HG02610 (cell line): ENCODE data around the gene MAML3.
A peak's percentile ranks its signal among the peaks of the same experiment; 100 is the strongest.

ENCODE experiments used
- ATAC-seq: cut with Tn5 transposase; IDR thresholded peaks from one replicate; pipeline ENCODE4 v1.9.1; 2021; ENCODE audit warnings: mild to moderate bottlenecking, moderate library complexity; ENCODE audit not compliant: unreplicated experiment

The MAML3 gene

DNA sequence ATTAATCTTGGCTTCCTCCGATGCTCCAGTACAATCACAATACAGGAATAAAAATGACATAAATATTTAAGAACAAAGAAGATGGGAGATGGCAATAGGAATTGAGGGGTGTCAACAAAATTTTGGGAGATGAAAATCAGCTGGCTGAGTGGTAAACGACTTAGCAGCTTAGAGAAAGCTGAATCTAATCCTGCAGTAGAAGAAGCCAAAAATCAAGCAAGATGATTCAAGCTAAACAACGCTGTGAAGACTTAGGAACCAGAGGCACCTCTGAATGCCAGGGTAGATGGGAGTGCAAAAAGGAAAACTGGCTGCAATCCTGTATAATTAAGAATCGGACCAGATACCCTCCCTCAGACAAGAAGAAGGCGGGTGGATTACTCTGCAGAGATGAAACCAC lies 273.1 kb downstream of the MAML3 start:
- no peak for ATAC-seq

DNA sequence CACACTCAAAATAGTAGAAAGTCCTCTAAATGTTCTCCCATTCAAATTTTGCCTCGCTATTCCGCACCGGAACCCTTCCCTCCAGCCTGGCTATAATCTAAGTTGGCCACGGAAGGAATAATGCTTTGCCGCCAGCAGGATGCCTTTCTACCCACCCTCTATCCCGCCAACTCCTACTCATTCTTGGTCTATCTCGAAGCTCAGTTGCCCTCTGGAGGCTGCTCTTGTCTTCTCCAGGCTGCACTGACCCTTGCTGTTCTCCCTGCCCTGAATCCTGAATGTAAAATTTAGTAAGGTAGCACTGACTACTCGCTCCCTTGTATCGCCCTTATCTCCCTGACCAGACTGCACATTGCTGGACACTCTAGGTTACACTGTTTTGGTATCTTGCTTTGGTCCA lies 275.9 kb downstream of the MAML3 start:
- ATAC-seq = no peak

DNA sequence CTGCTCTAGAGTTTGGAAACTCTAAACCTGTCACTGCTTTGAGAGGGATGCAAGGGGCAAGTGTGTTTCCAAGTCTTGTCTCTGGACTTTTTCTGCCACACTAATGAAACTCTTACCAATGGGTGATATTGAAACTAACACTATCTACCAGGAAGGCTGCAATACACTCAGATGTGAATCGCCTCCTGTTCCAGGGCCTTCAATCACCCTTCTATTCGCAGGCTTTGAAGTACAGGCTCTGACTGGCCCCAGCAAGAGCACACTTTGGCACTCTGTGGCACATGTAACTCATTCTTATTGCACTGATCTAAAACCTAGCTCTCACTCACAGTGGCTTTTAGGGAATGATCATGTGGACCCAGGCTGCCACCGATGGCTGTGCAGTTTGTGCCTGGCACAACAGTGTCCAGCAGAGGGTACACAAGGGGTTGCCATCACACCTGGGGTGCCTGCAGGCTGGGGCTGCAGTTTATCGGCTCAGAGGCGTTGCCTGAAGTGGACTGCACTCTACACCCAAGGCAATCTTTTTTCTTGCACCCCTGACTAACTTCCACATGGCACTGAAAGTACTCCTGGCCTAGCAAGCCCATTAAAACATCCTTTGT lies 277.5 kb downstream of the MAML3 start:
- ATAC-seq = no peak

DNA sequence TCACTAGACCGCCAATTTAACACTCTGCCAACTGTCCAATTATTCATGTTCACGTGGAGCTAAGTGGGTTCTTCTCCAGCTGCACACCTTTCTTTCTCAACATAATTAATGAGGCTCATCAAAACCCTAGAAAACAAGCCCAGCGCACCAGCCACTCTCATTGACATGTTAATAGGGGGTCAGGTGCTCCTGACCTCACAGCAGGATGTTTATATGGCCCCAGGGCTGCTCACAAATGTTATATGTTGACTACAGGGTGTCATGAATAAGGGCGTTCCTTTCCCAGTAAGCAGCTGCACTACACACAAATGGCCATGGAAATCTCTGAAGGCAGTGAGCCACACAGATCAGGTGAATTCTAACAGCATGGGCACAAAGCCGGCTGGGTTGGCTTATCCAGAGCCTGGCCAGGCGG lies 278.6 kb downstream of the MAML3 start:
- ATAC-seq = no peak

DNA sequence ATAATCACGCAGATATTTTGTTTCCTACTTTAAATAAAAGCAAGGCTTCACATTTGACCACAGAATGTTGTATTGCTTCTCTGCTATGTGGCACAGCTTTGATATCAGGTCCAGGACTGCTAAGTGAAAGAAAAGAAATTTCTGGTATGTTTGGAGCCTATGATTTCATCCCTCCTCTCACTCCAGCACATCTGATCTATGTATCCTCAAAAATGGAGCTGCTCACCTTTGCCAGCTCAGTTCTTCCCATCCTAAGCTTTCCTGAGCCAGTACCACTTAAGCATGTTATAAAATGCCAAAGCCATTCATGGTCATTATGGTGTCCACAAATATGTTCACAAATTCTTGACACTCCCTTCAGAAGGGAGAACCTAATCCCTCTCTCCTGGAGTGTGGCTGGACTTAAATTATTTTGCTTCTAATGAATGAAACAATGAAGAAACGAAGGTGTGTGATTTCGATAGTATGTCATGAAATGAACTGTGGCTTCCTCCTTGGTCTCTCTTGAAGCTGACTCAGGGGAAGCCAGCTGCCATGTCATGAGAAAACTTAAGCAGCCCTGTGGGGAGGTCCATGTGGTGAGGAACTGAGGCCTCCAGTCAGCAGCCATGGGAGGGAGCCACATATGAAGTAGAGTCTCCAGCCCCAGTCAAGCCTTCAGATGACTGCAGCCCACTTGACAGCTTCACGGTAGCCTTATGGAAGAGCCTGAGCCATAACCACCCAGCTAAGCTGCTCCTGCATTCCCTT lies 280.7 kb downstream of the MAML3 start:
- ATAC-seq = no peak

DNA sequence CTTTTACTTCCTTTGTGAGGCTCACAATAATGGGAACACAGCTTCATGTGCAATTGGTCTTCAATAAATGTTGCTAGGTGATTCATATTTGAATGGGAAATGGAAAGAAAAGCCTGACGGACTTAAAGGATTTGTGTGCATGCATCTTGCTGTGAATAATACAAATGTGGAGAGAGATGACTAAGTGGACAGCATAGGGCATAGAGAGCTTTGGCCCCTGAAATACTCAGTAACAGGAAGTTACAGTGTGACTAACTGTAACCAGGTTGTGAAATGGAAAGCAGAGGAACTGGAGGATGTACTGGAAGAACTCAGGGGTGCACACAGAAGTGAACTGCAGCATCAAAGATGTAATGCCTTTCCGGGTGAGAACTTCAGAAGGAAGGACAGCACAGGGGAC lies 281.7 kb downstream of the MAML3 start:
- no peak for ATAC-seq

DNA sequence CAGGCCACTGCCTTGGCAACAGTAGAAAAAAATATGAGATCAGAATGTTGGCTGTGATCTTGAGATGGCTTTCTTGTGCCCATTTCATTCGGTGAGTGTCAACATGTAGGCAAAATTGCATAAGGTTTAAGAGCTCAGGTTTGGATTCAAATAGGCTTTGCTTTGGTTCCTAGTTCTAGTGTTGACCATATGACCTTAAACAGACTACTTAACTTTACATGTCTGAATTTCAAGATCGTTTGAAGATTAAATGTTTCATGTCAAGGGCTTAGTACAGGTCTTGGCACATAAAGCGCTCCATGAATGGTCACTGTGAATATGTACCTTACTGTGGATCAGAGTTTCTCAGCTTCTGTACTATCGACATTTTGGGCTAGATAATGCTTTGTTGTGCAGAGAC lies 284.2 kb downstream of the MAML3 start:
- ATAC-seq = no peak

DNA sequence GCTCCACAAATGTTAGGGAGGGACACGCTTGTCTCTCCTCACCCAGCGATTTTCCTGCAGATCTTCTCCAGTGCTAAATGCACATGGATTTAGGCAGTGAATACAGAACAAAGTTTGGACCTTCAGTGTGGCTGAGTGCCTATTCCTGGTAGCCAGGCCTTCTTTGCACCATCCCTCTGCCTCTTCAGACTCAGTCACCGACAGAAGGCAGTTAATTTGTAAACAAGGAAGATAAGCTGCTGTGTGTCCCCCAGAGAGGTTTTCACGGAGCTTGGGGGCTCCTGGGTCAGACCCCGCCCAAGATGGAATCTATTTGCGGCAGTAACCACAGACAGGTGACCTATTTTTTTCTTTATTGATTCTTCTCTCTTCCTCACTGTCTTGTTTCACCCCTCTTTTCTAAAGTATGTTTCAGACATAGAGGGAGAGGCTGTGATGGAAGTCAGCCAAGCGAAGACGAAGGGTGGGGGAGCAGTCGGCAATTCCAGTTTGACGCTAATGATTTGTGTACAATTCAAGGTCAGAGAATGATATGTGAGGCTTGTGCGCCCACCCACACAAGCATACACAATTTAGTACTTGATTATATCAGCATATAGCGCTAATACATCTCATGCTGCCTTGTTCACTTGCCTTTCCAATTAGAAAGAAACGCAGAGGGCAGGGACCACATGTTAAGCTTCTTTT lies 287.6 kb downstream of the MAML3 start:
- no peak for ATAC-seq

DNA sequence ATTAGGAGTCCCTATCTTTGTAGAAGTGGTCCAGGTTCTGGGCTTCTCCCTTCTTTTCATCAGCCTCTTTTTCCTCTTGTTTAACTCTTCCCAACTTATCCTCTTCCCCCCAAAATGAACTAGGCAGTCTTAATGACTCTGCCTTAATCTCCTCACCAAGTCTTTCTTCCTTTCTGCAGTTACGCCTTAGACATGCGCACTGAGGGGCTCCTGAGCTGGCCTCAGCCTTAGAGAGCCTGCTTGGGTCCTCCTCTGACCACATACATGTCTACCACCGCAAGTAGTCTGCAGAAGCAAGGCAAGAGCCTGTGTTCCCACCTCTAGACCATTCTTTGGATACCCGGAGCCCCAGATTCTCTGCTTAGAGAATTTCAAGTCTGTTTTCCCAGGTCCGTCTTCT lies 288.4 kb downstream of the MAML3 start:
- ATAC-seq = no peak

DNA sequence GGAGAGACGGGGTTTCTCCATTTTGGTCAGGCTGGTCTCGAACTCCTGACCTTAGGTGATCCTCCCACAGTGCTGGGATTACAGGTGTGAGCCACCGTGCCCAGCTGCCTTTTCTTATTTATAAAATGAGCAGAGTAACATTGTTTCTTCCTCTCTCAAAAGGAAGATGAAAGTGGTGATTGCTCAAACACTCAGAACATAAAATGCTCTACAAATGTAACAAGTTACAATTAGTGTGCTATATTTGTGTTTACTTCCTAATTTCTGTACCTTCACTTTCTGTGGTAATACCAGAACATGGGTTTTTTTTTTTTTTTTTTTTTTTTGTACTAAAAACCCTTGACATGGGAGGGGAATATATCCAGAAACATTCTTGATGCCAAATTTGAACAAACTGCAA lies 290.5 kb downstream of the MAML3 start:
- ATAC-seq = no peak

DNA sequence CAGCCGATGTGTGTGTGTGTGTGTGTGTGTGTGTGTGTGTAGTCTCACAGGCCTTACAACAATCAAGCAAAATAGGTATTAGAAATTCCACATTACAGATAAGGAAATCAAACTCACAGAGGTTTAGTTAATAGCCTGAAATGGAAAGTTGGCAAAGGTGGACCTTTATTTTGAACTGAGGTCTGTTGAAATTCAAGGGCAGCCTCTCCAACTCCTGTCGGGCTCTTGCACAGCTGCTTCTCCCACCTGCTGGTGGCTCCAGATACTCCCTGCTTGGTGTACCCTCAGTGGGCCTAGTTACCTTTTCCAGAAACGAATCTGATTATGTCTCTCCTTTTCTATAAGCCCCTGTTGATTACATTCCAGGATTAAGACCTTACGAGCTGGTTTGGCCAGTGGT lies 292.5 kb downstream of the MAML3 start:
- ATAC-seq = no peak

DNA sequence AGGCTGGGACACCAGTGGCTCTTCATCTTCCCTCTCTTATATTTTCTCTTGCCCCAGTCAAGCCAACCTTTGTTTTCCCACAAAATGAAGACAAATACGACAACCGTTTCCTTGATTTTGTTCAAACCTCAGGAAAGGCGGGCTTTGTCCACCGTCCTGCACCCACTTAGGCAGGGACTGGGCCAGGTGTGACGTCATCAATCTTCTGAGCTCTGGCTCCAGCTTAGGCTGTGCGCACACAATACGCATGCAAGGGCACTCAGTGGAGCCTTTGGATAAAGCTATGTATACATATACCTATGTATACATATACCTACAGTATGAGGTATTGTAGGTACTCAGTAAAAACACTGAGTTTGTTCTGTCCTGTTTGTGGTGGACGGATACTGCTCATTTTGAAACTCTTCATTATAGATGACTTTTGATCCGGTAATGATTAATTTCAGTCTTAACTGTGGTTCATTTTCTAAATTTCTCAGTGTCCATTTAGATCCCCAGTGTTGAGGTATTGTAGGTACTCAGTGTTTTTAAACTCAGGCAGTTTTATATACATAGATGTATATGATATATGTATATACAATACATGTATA lies 293.5 kb downstream of the MAML3 start:
- no peak for ATAC-seq

DNA sequence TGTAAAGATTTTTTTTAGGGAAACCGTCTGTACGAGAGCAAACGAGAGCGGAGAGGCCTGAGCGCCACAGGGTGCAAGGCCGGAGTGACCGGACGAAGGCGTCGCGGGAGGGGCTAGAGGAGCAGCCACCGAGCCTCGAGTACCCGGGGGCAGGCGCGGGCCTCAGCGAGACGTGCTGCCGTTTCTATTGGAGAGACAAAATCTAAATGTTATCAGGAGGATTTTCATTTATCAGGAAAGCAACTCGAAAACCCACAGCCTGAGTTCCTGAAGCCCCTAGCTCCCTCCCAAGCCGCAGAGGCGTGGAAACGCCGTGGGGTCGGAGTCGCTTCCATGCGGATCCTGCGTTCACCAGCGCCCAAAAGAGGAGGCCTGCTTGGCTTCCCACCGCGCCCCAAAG lies 294.1 kb downstream of the MAML3 start:
- ATAC-seq = no peak

DNA sequence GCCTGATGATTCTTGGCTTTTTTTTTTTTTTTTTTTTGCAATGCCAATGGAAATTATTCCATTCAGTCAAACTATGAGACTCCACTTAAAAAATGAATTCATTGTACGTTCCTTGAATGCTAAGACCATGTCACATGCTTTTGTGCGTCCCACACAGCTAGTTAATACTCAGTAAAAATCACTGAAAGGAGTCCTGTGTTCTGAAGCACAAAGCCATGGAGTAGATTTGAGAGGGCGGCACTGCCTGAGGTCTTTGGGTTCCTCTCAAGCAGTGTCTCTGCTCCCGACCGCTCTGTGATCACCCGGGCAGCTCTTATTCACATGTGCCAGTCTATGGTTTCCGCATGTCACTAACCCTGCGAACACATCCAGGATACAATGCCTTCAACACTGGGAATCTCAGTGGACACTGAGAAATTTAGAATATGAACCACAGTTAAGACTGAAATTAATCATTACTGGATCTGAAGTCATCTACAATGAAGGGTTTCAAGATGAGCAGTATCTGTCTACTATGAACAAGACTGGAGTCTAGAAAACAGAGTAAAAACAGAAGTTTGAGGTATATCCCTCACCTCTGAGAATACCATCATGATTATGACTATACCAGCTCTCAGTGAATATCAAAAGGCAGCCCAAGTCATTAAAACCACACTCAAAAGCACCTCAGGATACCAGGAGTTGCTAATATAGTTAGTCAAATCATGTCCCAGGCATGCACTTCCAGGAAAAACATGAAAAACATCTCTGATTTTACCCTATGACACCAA lies 295.4 kb downstream of the MAML3 start:
- ATAC-seq = peak; percentile 99

DNA sequence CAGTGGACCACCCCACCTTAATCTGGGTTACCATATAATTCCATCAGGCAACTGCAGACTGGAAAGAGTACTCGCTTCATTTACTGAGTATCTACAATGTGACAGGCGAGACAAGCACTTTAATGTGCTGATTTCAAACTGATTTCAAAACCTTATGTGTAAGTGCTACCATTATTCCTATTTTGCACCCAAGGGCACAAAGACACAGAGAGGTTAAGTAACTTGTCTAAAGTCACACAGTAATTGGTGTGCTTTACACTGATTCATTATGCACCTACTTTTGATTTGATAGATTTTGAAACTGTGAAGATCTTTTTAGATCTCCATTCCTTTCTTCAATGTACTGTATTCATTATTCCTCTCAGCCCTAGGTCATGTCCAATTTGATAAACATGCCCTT lies 296.0 kb downstream of the MAML3 start:
- no peak for ATAC-seq

DNA sequence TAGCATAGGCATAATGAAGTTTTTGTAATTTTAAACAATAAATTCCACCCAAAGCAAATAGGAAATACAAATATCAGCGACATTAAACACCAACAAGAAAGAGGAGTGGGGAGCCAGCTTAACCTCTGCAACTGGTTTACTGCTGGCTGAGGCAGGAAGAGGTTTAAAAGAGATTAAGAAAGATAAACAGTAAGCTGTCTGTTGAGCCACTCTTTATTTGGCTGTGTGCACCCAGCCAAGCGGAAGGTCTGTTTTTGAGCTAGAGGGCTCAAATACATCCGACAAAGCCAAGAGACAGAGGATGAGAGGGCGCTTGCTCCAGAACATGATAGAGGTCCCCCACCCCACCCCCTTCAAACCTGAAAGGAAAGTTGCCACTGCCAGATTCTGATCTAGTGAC lies 297.0 kb downstream of the MAML3 start:
- ATAC-seq = no peak

DNA sequence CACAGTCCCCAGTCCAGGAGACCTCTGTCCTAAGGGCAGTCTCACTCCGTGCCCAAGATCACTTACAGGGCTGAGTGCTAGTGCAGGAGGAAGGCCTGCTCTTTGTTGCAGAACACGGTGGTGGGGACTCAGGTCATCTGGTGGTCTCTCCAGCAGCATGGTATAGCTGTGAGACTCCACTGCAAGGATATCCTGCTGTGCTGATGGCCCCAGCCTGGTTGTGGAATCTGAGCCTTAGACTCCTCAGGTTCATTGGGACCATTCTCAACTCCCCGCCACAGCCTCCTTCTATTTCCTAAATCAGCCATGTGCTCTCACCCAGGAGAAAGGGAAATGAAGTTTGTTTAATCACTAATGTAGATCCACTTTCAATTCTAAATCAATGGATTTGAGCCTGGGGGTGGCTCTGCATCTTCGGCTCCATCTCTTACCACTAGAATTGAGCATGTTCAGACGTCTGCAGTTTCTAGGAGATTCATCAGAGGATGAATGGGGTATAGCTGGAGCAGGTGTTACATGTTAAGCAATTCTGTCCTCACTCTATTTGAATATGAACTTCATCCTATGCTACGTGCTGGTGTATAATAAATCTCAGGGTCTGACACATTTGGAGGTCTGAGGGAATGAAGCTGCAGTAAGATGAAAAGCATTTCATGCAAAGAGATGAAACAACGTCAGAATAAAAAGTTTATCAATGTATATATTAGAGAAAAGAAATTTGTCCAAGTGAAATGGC lies 299.1 kb downstream of the MAML3 start:
- no peak for ATAC-seq

DNA sequence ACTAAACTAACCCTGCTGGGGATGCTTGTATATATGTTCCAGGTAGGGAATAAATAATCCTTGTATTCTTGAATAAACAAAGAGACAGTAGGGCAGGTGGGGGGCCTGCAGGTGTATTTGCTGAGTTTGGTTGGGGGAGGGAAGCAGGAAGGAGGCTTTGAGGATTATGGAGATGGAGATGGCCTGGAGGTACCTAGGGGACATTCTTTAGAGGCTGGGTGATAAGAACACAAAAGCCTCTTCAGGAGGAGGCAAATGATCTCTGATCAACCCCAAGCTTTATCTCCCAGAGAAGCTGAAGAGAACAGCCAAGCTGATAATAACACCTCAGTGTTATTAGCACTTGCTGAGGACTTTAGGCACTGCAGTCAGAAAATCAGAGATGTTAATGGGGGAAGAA lies 300.7 kb downstream of the MAML3 start:
- no peak for ATAC-seq

DNA sequence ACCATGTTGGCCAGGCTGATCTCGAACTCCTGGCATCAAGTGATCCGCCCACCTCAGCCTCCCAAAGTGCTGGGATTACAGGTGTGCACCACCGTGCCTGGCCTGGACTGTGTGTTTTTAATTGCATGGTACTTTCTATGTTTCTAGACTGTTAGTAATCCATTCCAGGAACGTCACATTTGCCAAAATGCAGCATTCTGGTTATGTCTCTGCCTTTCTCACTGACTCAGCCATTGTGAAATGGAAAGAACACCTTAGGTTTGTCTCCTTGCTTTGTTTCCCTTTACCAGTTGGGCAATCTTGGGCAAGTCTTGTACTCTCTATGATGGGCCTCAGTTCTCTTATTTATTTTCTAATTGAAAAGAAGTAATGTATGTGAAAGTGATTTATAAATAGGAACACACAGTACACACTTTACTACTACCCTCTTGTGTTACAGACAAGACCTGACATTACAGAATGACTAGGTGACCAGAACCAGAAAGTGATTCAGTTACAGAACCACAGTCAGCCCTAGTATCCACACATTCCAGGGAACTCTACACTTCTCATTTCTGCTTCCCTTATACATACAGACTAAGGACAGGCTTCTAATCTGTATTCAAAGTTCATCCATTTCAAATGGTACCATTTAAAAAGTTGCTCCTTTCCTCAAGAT lies 301.2 kb downstream of the MAML3 start:
- no peak for ATAC-seq

DNA sequence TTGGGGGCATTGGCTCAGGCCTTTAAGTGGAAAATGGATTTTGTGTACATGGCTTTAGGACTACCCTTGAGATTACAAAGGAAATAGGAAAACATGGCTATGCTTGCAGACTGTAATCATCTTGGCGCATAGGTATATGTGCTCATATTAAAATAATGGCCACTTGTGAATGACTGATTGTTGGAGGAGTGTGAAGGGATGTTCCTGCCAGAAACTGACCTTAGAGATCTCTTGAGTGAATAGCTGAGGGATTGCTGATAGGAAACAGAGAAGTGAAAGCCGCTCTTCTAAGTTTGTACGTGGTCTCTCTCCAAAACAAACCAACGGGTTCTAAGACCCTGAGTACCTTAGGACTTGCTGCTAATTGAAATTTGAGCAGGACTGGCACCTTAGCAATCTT lies 302.3 kb downstream of the MAML3 start:
- no peak for ATAC-seq
